ENCODE data around the gene PLA2G4D. TPM values are rescaled to one million over a fixed set of nuclear protein-coding genes. Genes with fewer than 3 reads are reported as not detected.

PLA2G4D gene
- total and polyA plus RNA-seq, 10 of the 15 experiments (the other 5 are each of a cell fraction or from before 2014, with no cell fraction given) = 0.03 TPM; not detected in 9

GRCh38 chr15:42069496-42070278, 24.7 kb downstream of the PLA2G4D start:
- Histone ChIP-seq H3K9me3 (replicated peaks; ENCODE audit: control insufficient read depth, insufficient read depth, low read length) (no peaks in the 10 kb centered on the region), H3K9ac (ENCODE audit: control insufficient read depth, insufficient read depth, low read length) (no peak overlapping the region), H4K20me1 (ENCODE audit: control insufficient read depth, insufficient read depth) (no peaks in the 10 kb centered on the region), H3K4me2 (ENCODE audit: control insufficient read depth, insufficient read depth) (no peak overlapping the region), H3K27ac (ENCODE audit: control insufficient read depth, insufficient read depth) (no peak overlapping the region), H2AFZ (ENCODE audit: control insufficient read depth, low read depth, low read length) (no peak overlapping the region), H3K4me3 (no peak overlapping the region), H3K27me3 (replicated peaks in 1 of 2; ENCODE audit: control insufficient read depth in 2 of 2, insufficient read depth in 2 of 2, low read length in 1 of 2) (no peaks in the 10 kb centered on the region; a peak in 1 of 4 replicates), H3K4me1 (ENCODE audit: control insufficient read depth, insufficient read depth, low read length) (peaks cover 7% of the 10 kb centered on the region), H3K36me3 (ENCODE audit: control insufficient read depth in 2 of 2, insufficient read depth in 2 of 2, low read length in 1 of 2) (no peaks in the 10 kb centered on the region), H3K79me2 (ENCODE audit: control insufficient read depth, insufficient read depth, low read length) (no peaks in the 10 kb centered on the region)
- DNase-seq (ENCODE audit: low read depth, low spot score) (no peak), ATAC-seq (no peak), FAIRE-seq (no peak)
- intact Hi-C loops (cut with micrococcal nuclease; ENCODE audit: unreplicated experiment) (no loop called here), in situ Hi-C loops (cut with MboI) (no loop called here)
- 23% methylated on average over 17 of the region's 17 CpGs for WGBS (ENCODE audit: insufficient coverage, insufficient replicate concordance, low lambda C conversion rate, missing lambda C conversion rate)
- ChIA-PET POLR2A (no interaction called here), SMC1A (ENCODE audit: uncharacterized antibody, unreplicated experiment) (no interaction called here), CTCF (interaction anchor here (1.5 kb wide), 1 partner anchor 14 kb away, joined by 7 read pairs; no protein-coding TSS in a partner anchor), RAD21 (ENCODE audit: unreplicated experiment) (no interaction called here)
- BruUV-seq (replicated peaks) = no TSS peak
- TF ChIP-seq PAX8 (IDR thresholded peaks at IDR 0.05) (no peak), JUND (IDR thresholded peaks at IDR 0.05; ENCODE audit: low read depth, low read length) (no peak), ZNF217 (IDR thresholded peaks at IDR 0.05) (no peak), ZNF687 (IDR thresholded peaks at IDR 0.05) (no peak), ESRRA (IDR thresholded peaks at IDR 0.05; ENCODE audit: low read length) (no peak), TARDBP (IDR thresholded peaks at IDR 0.05; ENCODE audit: borderline replicate concordance) (no peak)
- TF ChIP-seq, protein P1, sequence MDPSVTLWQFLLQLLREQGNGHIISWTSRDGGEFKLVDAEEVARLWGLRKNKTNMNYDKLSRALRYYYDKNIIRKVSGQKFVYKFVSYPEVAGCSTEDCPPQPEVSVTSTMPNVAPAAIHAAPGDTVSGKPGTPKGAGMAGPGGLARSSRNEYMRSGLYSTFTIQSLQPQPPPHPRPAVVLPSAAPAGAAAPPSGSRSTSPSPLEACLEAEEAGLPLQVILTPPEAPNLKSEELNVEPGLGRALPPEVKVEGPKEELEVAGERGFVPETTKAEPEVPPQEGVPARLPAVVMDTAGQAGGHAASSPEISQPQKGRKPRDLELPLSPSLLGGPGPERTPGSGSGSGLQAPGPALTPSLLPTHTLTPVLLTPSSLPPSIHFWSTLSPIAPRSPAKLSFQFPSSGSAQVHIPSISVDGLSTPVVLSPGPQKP (IDR thresholded peaks at IDR 0.05; ENCODE audit: low read depth, low read length) = no peak
- TF ChIP-seq, protein P2, sequence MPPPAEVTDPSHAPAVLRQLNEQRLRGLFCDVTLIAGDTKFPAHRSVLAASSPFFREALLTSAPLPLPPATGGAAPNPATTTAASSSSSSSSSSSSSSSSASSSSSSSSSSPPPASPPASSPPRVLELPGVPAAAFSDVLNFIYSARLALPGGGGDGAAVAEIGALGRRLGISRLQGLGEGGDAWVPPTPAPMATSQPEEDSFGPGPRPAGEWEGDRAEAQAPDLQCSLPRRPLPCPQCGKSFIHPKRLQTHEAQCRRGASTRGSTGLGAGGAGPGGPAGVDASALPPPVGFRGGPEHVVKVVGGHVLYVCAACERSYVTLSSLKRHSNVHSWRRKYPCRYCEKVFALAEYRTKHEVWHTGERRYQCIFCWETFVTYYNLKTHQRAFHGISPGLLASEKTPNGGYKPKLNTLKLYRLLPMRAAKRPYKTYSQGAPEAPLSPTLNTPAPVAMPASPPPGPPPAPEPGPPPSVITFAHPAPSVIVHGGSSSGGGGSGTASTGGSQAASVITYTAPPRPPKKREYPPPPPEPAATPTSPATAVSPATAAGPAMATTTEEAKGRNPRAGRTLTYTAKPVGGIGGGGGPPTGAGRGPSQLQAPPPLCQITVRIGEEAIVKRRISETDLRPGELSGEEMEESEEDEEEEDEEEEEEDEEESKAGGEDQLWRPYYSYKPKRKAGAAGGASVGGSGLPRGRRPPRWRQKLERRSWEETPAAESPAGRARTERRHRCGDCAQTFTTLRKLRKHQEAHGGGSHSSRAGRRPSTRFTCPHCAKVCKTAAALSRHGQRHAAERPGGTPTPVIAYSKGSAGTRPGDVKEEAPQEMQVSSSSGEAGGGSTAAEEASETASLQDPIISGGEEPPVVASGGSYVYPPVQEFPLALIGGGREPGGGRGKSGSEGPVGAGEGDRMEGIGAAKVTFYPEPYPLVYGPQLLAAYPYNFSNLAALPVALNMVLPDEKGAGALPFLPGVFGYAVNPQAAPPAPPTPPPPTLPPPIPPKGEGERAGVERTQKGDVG (CRISPR knock-in tag; IDR thresholded peaks at IDR 0.05) = no peak
- TF ChIP-seq, protein P3, sequence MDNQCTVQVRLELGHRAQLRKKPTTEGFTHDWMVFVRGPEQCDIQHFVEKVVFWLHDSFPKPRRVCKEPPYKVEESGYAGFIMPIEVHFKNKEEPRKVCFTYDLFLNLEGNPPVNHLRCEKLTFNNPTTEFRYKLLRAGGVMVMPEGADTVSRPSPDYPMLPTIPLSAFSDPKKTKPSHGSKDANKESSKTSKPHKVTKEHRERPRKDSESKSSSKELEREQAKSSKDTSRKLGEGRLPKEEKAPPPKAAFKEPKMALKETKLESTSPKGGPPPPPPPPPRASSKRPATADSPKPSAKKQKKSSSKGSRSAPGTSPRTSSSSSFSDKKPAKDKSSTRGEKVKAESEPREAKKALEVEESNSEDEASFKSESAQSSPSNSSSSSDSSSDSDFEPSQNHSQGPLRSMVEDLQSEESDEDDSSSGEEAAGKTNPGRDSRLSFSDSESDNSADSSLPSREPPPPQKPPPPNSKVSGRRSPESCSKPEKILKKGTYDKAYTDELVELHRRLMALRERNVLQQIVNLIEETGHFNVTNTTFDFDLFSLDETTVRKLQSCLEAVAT (IDR thresholded peaks at IDR 0.05) = no peak
- TF ChIP-seq, protein P4, sequence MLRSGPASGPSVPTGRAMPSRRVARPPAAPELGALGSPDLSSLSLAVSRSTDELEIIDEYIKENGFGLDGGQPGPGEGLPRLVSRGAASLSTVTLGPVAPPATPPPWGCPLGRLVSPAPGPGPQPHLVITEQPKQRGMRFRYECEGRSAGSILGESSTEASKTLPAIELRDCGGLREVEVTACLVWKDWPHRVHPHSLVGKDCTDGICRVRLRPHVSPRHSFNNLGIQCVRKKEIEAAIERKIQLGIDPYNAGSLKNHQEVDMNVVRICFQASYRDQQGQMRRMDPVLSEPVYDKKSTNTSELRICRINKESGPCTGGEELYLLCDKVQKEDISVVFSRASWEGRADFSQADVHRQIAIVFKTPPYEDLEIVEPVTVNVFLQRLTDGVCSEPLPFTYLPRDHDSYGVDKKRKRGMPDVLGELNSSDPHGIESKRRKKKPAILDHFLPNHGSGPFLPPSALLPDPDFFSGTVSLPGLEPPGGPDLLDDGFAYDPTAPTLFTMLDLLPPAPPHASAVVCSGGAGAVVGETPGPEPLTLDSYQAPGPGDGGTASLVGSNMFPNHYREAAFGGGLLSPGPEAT (IDR thresholded peaks at IDR 0.05; ENCODE audit: low read depth) = no peak

Data from GM12878 (cell line).